C4-2B (cell line): Measurements from ENCODE around the gene PITPNC1.

ENCODE experiments used
- H3K27ac ChIP-seq: fragments of 450-650 bp; 2 replicates; pipeline ENCODE4 v1.5.1; 2017
- CTCF ChIP-seq: fragments of 450-650 bp; conservative IDR thresholded peaks from 2 replicates; pipeline ENCODE4 v1.5.1; 2017; ENCODE audit warnings: mild to moderate bottlenecking
- ZFX ChIP-seq: fragments of 450-650 bp; IDR thresholded peaks from 2 replicates; pipeline ENCODE4 v1.6.1; 2017

Gene PITPNC1

GRCh38 chr17:67605256-67605912, 228.3 kb downstream of the PITPNC1 start:
- no peak for TF ChIP-seq ZFX
- TF ChIP-seq CTCF = no peak
- H3K27ac ChIP-seq = no peak overlapping the region

GRCh38 chr17:67606471-67606870, 229.4 kb downstream of the PITPNC1 start:
- TF ChIP-seq ZFX = no peak
- no peak for TF ChIP-seq CTCF
- no peak overlapping the region for H3K27ac ChIP-seq

GRCh38 chr17:67606896-67607604, 230.0 kb downstream of the PITPNC1 start:
- H3K27ac ChIP-seq = no peak overlapping the region
- no peak for TF ChIP-seq ZFX
- no peak; the same call in 1 of the 2 replicates for TF ChIP-seq CTCF

- no peak overlapping the region for H3K27ac ChIP-seq
- TF ChIP-seq CTCF (no peak), ZFX (no peak)
These were observed 233.0 kb downstream of the PITPNC1 start for GRCh38 chr17:67610061-67610460.

- TF ChIP-seq CTCF = no peak
- no peak for TF ChIP-seq ZFX
These were observed 236.9 kb downstream of the PITPNC1 start for GRCh38 chr17:67613961-67614360.

GRCh38 chr17:67615011-67615561, 238.0 kb downstream of the PITPNC1 start:
- no peak for TF ChIP-seq CTCF
- TF ChIP-seq ZFX = no peak

More at GRCh38 chr17:67613961-67614360, 236.9 kb downstream of the PITPNC1 start:
- H3K27ac ChIP-seq = no peak overlapping the region

GRCh38 chr17:67615736-67616135, 238.7 kb downstream of the PITPNC1 start:
- no peak overlapping the region for H3K27ac ChIP-seq
- no peak for TF ChIP-seq CTCF
- no peak for TF ChIP-seq ZFX

More at GRCh38 chr17:67615011-67615561, 238.0 kb downstream of the PITPNC1 start:
- no peak overlapping the region for H3K27ac ChIP-seq
